K562 (cell line): ENCODE results near the gene NRG3. TPM values are rescaled to one million over a fixed set of nuclear protein-coding genes. Genes with fewer than 3 reads are reported as not detected.

Experiments
- ATAC-seq: fragments of 200-7000 bp; cut with Tn5 transposase; 3 replicates; pipeline ENCODE4 v1.9.1; 2020; ENCODE audit warnings: moderate library complexity
- BruUV-seq: library from RNA; stranded (reverse); fragments of 400-500 nt; replicated peaks from 2 replicates; lab custom pipeline; 2021; lab: Mats Ljungman, UMichigan
- CTCF ChIA-PET: fragments of 300-600 bp; formaldehyde crosslinking; extraction: SDS; loops from one replicate; lab custom pipeline; 2021; ENCODE audit warnings: low intra/inter-chr PET ratio; lab: Yijun Ruan, JAX
- POLR2A ChIA-PET: fragments of 300-600, 350-650 bp; sonication (Branson Sonifier 250); formaldehyde crosslinking; extraction: SDS; loops from one replicate; lab custom pipeline; 2021; ENCODE audit warnings: antibody characterized with exemption, inconsistent platforms; lab: Yijun Ruan, JAX
- DNase-seq, 4 experiments: peaks; one replicate each; pipeline versions ENCODE4 v3.0.0 to v3.0.0-alpha.2; 2011 to 2018; ENCODE audit warnings: low spot score in 3 of 4, mixed read lengths in 3 of 4; ENCODE audit errors: extremely low read depth in 1 of 4
- FAIRE-seq: peaks from 2 replicates; lab custom pipeline; 2011; peaks lifted over from hg19 to GRCh38; lab: Jason Lieb, UNC
- H2AFZ ChIP-seq: 2 replicates; pipeline ENCODE4 v1.6.0; 2011; ENCODE audit warnings: low read depth, low read length, control low read depth, inconsistent platforms
- H3K27ac ChIP-seq: fragments of 200-600 bp; 3 replicates; pipeline ENCODE4 v1.8.0; 2011; ENCODE audit warnings: low read depth, mild to moderate bottlenecking, control low read depth, inconsistent platforms, low read length, moderate library complexity, mixed read lengths; ENCODE audit errors: extremely low read depth
- H3K27me3 ChIP-seq, 2 experiments: fragments of 300-600 bp in 1 of 2; 2 replicates in 1 of 2; 3 replicates in 1 of 2; pipeline versions ENCODE4 v1.6.0 to v1.8.0; 2011; ENCODE audit warnings: inconsistent platforms in 2 of 2, low read length in 2 of 2, mild to moderate bottlenecking in 1 of 2, mixed read lengths in 1 of 2, moderate library complexity in 1 of 2; ENCODE audit not compliant: control insufficient read depth in 2 of 2, insufficient read depth in 2 of 2
- H3K36me3 ChIP-seq: fragments of 300-600 bp; 3 replicates; pipeline ENCODE4 v1.8.0; 2011; ENCODE audit warnings: mild to moderate bottlenecking, low read length, inconsistent platforms; ENCODE audit not compliant: control insufficient read depth, insufficient read depth
- H3K4me1 ChIP-seq, 2 experiments: fragments of 200-600 bp in 1 of 2; replicated peaks in 1 of 2; 2 replicates in 1 of 2; 3 replicates in 1 of 2; pipeline versions ENCODE4 v1.5.1 to v1.8.0; 2011; ENCODE audit warnings: inconsistent platforms in 2 of 2, low read length in 2 of 2, mild to moderate bottlenecking in 1 of 2, mixed read lengths in 1 of 2, moderate library complexity in 1 of 2; ENCODE audit not compliant: control insufficient read depth in 2 of 2, insufficient read depth in 2 of 2
- H3K4me2 ChIP-seq: 2 replicates; pipeline ENCODE4 v1.6.1; 2011; ENCODE audit warnings: low read length, control low read depth, inconsistent platforms, mixed read lengths; ENCODE audit not compliant: insufficient read depth
- H3K4me3 ChIP-seq: fragments of 200-600 bp; sonication (generic), shearing (Covaris generic); 2 replicates; pipeline ENCODE4 v1.5.1; 2016; ENCODE audit warnings: control low read depth, inconsistent platforms
- H3K79me2 ChIP-seq: fragments of 200-600 bp; 3 replicates; pipeline ENCODE4 v1.8.0; 2011; ENCODE audit warnings: low read length, inconsistent platforms; ENCODE audit not compliant: control insufficient read depth, insufficient read depth
- H3K9ac ChIP-seq, 2 experiments: 2 replicates each; pipeline versions ENCODE4 v1.6.0 to v1.6.1; 2011; ENCODE audit warnings: low read depth in 2 of 2, low read length in 2 of 2, control low read depth in 1 of 2, inconsistent platforms in 1 of 2, mild to moderate bottlenecking in 1 of 2, mixed read lengths in 1 of 2; ENCODE audit not compliant: insufficient read depth in 1 of 2
- H3K9me1 ChIP-seq: one replicate; pipeline ENCODE4 v1.6.0; 2011; ENCODE audit warnings: inconsistent platforms, mild to moderate bottlenecking, low read length, moderate library complexity; ENCODE audit not compliant: control insufficient read depth, insufficient read depth
- H3K9me3 ChIP-seq: replicated peaks from 2 replicates; pipeline ENCODE4 v1.5.1; 2011; ENCODE audit warnings: low read depth, low read length, inconsistent platforms; ENCODE audit not compliant: control insufficient read depth, insufficient read depth
- H4K20me1 ChIP-seq: replicated peaks from 2 replicates; pipeline ENCODE4 v1.6.1; 2011; ENCODE audit warnings: low read length, inconsistent platforms, mixed read lengths; ENCODE audit not compliant: control insufficient read depth, insufficient read depth
- EZH2 ChIP-seq: IDR thresholded peaks from 2 replicates; pipeline ENCODE4 v1.6.1; 2012; ENCODE audit warnings: low read depth, mild to moderate bottlenecking, inconsistent platforms, low read length, borderline replicate concordance
- MBD2 ChIP-seq: sonication (generic); IDR thresholded peaks from 2 replicates; pipeline ENCODE4 v1.6.1; 2016; ENCODE audit warnings: low read depth, borderline replicate concordance
- NCOR1 ChIP-seq: fragments of 450-650 bp; IDR thresholded peaks from 2 replicates; pipeline ENCODE4 v1.6.1; 2016; ENCODE audit warnings: mild to moderate bottlenecking, moderate library complexity
- SRF ChIP-seq, 2 experiments: fragments of 250-450, 450-650 bp in 1 of 2; sonication (Bioruptor Pico) in 1 of 2; sonication (generic) in 1 of 2; formaldehyde crosslinking; IDR thresholded peaks; 2 replicates each; pipeline versions ENCODE4 v1.5.0 to v1.5.1; 2020 to 2022; ENCODE audit warnings: mild to moderate bottlenecking in 1 of 2, missing genetic modification reagents in 1 of 2
- TRIM25 ChIP-seq: fragments of 450-650 bp; IDR thresholded peaks from 2 replicates; pipeline ENCODE4 v1.7.0; 2016; ENCODE audit warnings: borderline replicate concordance
- YBX1 ChIP-seq: fragments of 450-650 bp; IDR thresholded peaks from 2 replicates; pipeline ENCODE4 v1.7.1; 2016; ENCODE audit warnings: mild to moderate bottlenecking
- ZKSCAN3 ChIP-seq: fragments of 250-450 bp; sonication (Bioruptor Pico); IDR thresholded peaks from 2 replicates; pipeline ENCODE4 v1.4.0; 2020
- ZNF431 ChIP-seq: sonication (generic); formaldehyde crosslinking; IDR thresholded peaks from 2 replicates; pipeline ENCODE4 v1.8.0; 2022; ENCODE audit warnings: mild to moderate bottlenecking, missing genetic modification reagents
- ZNF584 ChIP-seq: fragments of 200-800 bp; sonication (Bioruptor generic); IDR thresholded peaks from 2 replicates; pipeline ENCODE4 v1.6.1; 2016; ENCODE audit warnings: low read depth, mild to moderate bottlenecking, missing genetic modification characterization, missing compliant biosample characterization
- WGBS: fragments of 100-300 bp; shearing (Covaris generic); methylation state at CpG from one replicate; pipeline ENCODE4 v1.1.6; 2016; ENCODE audit warnings: low coverage, mixed read lengths; ENCODE audit not compliant: insufficient coverage; ENCODE audit errors: missing lambda C conversion rate; 5-methylcytosine and 5-hydroxymethylcytosine counted together
- in situ Hi-C: fragments of 300-500 bp; cut with MboI; formaldehyde crosslinking; loops from 4 replicates; pipeline ENCODE4 v1.15.0; 2018; ENCODE audit warnings: inconsistent platforms, mixed read lengths
- intact Hi-C: fragments of 100-400 bp; cut with micrococcal nuclease; formaldehyde crosslinking; loops from 2 replicates; pipeline ENCODE4 v1.14.2; 2022
- polyA plus RNA-seq, 8 experiments: library from polyadenylated mRNA; depleted of rRNA in 4 of 8; stranded (reverse) in 5 of 8; unstranded in 3 of 8; fragments of >200 nt; fragmentation: Nextera tagmentation in 2 of 8; fragmentation: Illumina TruSeq in 1 of 8; extraction: Ambion mirVana in 2 of 8; extraction: Trizol in 1 of 8; gene quantifications; 2 replicates each; pipeline versions ENCODE4 v1.2.1 to v1.2.3, GENCODE V29; 2011 to 2014; ENCODE audit warnings: inconsistent platforms in 1 of 8, missing spikeins in 1 of 8
- total RNA-seq, 7 experiments: library from RNA; depleted of rRNA in 6 of 7; stranded (reverse); fragments of >200 nt in 6 of 7; fragmentation: Illumina TruSeq in 2 of 7; extraction: Trizol in 2 of 7; gene quantifications; 2 replicates each; pipeline versions ENCODE4 v1.2.1 to v1.2.3, GENCODE V29; 2011 to 2021; ENCODE audit warnings: low replicate concordance in 1 of 7

Gene NRG3
- total and polyA plus RNA-seq, 9 of the 15 experiments (the other 6 are each of a cell fraction or from before 2014, with no cell fraction given), result not detected

GRCh38 chr10:82643076-82643475, 768.1 kb downstream of the NRG3 start (continued):
- no peak for TF ChIP-seq ZNF431
- TF ChIP-seq EZH2, result no peak
- TF ChIP-seq ZNF584 (CRISPR knock-in tag), result no peak
- no peak for TF ChIP-seq ZKSCAN3 (CRISPR knock-in tag)
- TF ChIP-seq NCOR1, result no peak
- TF ChIP-seq TRIM25, result no peak
- TF ChIP-seq MBD2, result no peak
- TF ChIP-seq YBX1, result no peak

GRCh38 chr10:82643601-82644000, 768.6 kb downstream of the NRG3 start:
- H3K27ac ChIP-seq, result no peak overlapping the region
- intact Hi-C loops (no loop called here), in situ Hi-C loops (no loop called here)
- ATAC-seq (no peak), DNase-seq (no peak), FAIRE-seq (no peak)
- no peaks in the 10 kb centered on the region for H4K20me1 ChIP-seq
- TF ChIP-seq SRF (CRISPR knock-in tag; IDR thresholded peaks at IDR 0.05), result no peak
- H3K79me2 ChIP-seq, result no peaks in the 10 kb centered on the region
- ChIA-PET CTCF (no interaction called here), POLR2A (no interaction called here)
- H3K4me2 ChIP-seq, result no peak overlapping the region
- H3K4me3 ChIP-seq, result no peak overlapping the region
- no peaks in the 10 kb centered on the region for H3K9me3 ChIP-seq
- H3K4me1 ChIP-seq, result no peaks in the 10 kb centered on the region
- no peak overlapping the region for H3K9ac ChIP-seq
- no peaks in the 10 kb centered on the region for H3K27me3 ChIP-seq
- 1% methylated on average over 5 of the region's 5 CpGs for WGBS
- no peaks in the 10 kb centered on the region for H3K36me3 ChIP-seq
- no peaks in the 10 kb centered on the region for H3K9me1 ChIP-seq
- no peak overlapping the region for H2AFZ ChIP-seq
- no TSS peak for BruUV-seq
